NB4 (cell line): ENCODE data around the gene SCAMP3.
"Not testable (repeated sequence)": the region's sequence is repeated elsewhere in the genome, so short reads cannot be mapped to it uniquely, and the experiment has no call there.

Experiments used
- CTCF ChIP-seq: IDR thresholded peaks from one replicate; pipeline ENCODE4 v1.5.1; 2012; ENCODE audit warnings: low read depth, low read length
- POLR2A ChIP-seq: IDR thresholded peaks from 2 replicates; pipeline ENCODE4 v1.6.1; 2011; ENCODE audit warnings: mild to moderate bottlenecking; ENCODE audit not compliant: insufficient read length; ENCODE audit errors: extremely low read depth

GRCh38 chr1:155211381-155212050 lies 50.6 kb downstream of the SCAMP3 start:
- not testable (repeated sequence) for TF ChIP-seq CTCF, POLR2A
